Suppressor macrophage treated with lipopolysaccharide for 4 hours (primary cell): ENCODE measurements around the gene SLC16A11.
"Not testable (repeated sequence)": the region's sequence is repeated elsewhere in the genome, so short reads cannot be mapped to it uniquely, and the experiment has no call there.

Experiments
- DNase-seq: peaks from one replicate; pipeline ENCODE4 v3.0.0-alpha.2; 2020

Gene SLC16A11

GRCh38 chr17:7004398-7005253 is 39.3 kb downstream of the SLC16A11 start:
- peak; percentile 83 for DNase-seq

GRCh38 chr17:7003745-7004144 is 40.1 kb downstream of the SLC16A11 start:
- DNase-seq: no peak

GRCh38 chr17:7002288-7003047 is 41.4 kb downstream of the SLC16A11 start:
- no peak for DNase-seq

GRCh38 chr17:7001318-7001961 is 42.5 kb downstream of the SLC16A11 start:
- DNase-seq: no peak

- no peak for DNase-seq
These were observed 44.9 kb downstream of the SLC16A11 start for GRCh38 chr17:6998855-6999508.

GRCh38 chr17:6997171-6997570 is 46.7 kb downstream of the SLC16A11 start:
- no peak for DNase-seq

- DNase-seq: no peak
These were observed 47.5 kb downstream of the SLC16A11 start for GRCh38 chr17:6996256-6997011.

GRCh38 chr17:6995500-6996255 is 48.2 kb downstream of the SLC16A11 start, which contains the start of gene ALOX12:
Gene ALOX12, plus strand, starts transcription at chr17:6996049. Its CDS starts 69 bp downstream, at chr17:6996118.
- DNase-seq: no peak

- no peak for DNase-seq
These were observed 49.1 kb downstream of the SLC16A11 start for GRCh38 chr17:6994666-6995256.

GRCh38 chr17:6994118-6994598 is 49.7 kb downstream of the SLC16A11 start:
- DNase-seq: no peak

- DNase-seq: not testable (repeated sequence)
These were observed 50.3 kb downstream of the SLC16A11 start for GRCh38 chr17:6993613-6994056.
